GM12873 (cell line): ENCODE measurements around the gene ZBTB16.

Experiments
- CTCF ChIP-seq: IDR thresholded peaks from 2 replicates; pipeline ENCODE4 v1.5.1; 2012; ENCODE audit warnings: low read depth, mild to moderate bottlenecking, moderate library complexity, low read length, control low read depth; ENCODE audit not compliant: insufficient read depth; ENCODE audit errors: missing control alignments

The ZBTB16 gene

GRCh38 chr11:114059984-114060391 lies 477 bp downstream of the ZBTB16 start:
- TF ChIP-seq CTCF, result no peak

GRCh38 chr11:114060392-114061047 lies 1.0 kb downstream of the ZBTB16 start:
- no peak for TF ChIP-seq CTCF

- TF ChIP-seq CTCF, result no peak
These were observed 1.7 kb downstream of the ZBTB16 start for GRCh38 chr11:114061048-114061680.

GRCh38 chr11:114061681-114062049 lies 2.2 kb downstream of the ZBTB16 start:
- no peak for TF ChIP-seq CTCF

GRCh38 chr11:114062272-114062671 lies 2.8 kb downstream of the ZBTB16 start:
- TF ChIP-seq CTCF, result no peak

- TF ChIP-seq CTCF, result no peak
These were observed 3.8 kb downstream of the ZBTB16 start for GRCh38 chr11:114063149-114063828.

- TF ChIP-seq CTCF, result no peak
These were observed 4.3 kb downstream of the ZBTB16 start for GRCh38 chr11:114063829-114064201.
